SK-N-MC (cell line): ENCODE data around the gene MAPT.

Experiments
- FOXP2 ChIP-seq: optimal IDR thresholded peaks from 2 replicates; pipeline ENCODE3; 2011; ENCODE audit warnings: mild to moderate bottlenecking, moderate library complexity; ENCODE audit not compliant: insufficient read depth; ENCODE audit errors: extremely low read length, control extremely low read depth
- POLR2AphosphoS5 ChIP-seq: IDR thresholded peaks from 2 replicates; pipeline ENCODE4 v1.6.1; 2012; ENCODE audit warnings: mild to moderate bottlenecking, low read depth, low read length, borderline replicate concordance

GRCh38 chr17:46053911-46054534, 159.7 kb downstream of the MAPT start:
- no peak for TF ChIP-seq POLR2AphosphoS5
- no peak for TF ChIP-seq FOXP2
